H1 (cell line): ENCODE data around the gene CELF4. TPM values are rescaled to one million over a fixed set of nuclear protein-coding genes. Genes with fewer than 3 reads are reported as not detected.

ENCODE experiments used
- FOSL1 ChIP-seq: IDR thresholded peaks from 2 replicates; pipeline ENCODE4 v1.6.1; 2011; ENCODE audit warnings: mild to moderate bottlenecking, low read depth, low read length, moderate library complexity; ENCODE audit not compliant: insufficient read depth
- polyA plus RNA-seq, 7 experiments: library from polyadenylated mRNA; depleted of rRNA in 3 of 7; stranded (reverse) in 5 of 7; unstranded in 2 of 7; fragments of >200 nt in 5 of 7; fragments of 200-250 nt in 2 of 7; gene quantifications; 1 replicate in 5 of 7; 2 replicates in 1 of 7; 4 replicates in 1 of 7; pipeline versions ENCODE4 v1.2.1 to v1.2.3, GENCODE V29; 2011 to 2013; ENCODE audit warnings: missing spikeins in 2 of 7, mixed read lengths in 2 of 7
- total RNA-seq: library from RNA; stranded (reverse); fragmentation: NEBNext Ultra II Directional; extraction: Animal tissue kit (Norgen Biotek cat#: 25700); gene quantifications from 2 replicates; pipeline ENCODE4 v1.2.1, GENCODE V29; 2021

The CELF4 gene
- total and polyA plus RNA-seq, 2 of the 8 experiments (the other 6 are each of a cell fraction or from before 2014, with no cell fraction given), result 1.6 to 3.4 TPM

DNA sequence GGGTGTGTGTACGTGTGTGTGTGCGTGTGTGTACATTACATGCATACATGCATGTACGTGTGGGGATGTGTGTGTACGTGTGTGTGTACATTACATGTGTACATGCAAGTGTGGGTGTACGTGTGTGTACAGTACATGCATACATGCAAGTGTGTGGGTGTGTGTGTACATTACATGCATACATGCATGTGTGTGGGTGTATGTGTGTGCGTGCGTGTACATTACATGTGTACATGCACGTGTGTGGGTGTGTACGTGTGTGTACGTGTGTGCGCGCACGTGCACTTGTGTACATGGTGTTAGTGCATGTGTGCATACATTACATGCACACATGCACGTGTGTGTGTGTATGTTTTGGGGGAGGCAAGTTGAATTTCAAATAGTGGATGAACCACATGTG lies 300.6 kb downstream of the CELF4 start (continued):
- no peak for TF ChIP-seq FOSL1
